Lower lobe of right lung (tissue), 2 donors: ENCODE results near the gene ULK1. TPM values are rescaled to one million over a fixed set of nuclear protein-coding genes. Genes with fewer than 3 reads are reported as not detected.
"Not testable (repeated sequence)": the region's sequence is repeated elsewhere in the genome, so short reads cannot be mapped to it uniquely, and the experiment has no call there.

Source experiments
- ATAC-seq, 2 donors: fragments of 200-7000 bp; cut with Tn5 transposase; one replicate each; pipeline ENCODE4 v1.9.1; 2020 to 2022; ENCODE audit warnings: mild to moderate bottlenecking in 2 of 2, moderate library complexity in 2 of 2
- DNase-seq: peaks from one replicate; pipeline ENCODE4 v3.0.0-alpha.2; 2020
- H3K27ac ChIP-seq: fragments of 200-600 bp; one replicate; pipeline ENCODE4 v1.8.0; 2022
- H3K27me3 ChIP-seq: fragments of 200-600 bp; one replicate; pipeline ENCODE4 v1.8.0; 2022; ENCODE audit warnings: low read depth
- H3K36me3 ChIP-seq: fragments of 200-600 bp; one replicate; pipeline ENCODE4 v1.8.0; 2022; ENCODE audit warnings: mild to moderate bottlenecking
- H3K4me1 ChIP-seq: fragments of 200-600 bp; one replicate; pipeline ENCODE4 v1.8.0; 2022
- H3K4me3 ChIP-seq: fragments of 200-600 bp; one replicate; pipeline ENCODE4 v1.8.0; 2022; ENCODE audit warnings: mild to moderate bottlenecking
- H3K9me3 ChIP-seq: fragments of 200-600 bp; one replicate; pipeline ENCODE4 v1.8.0; 2022
- intact Hi-C: fragments of 100-400 bp; cut with DNase I; formaldehyde crosslinking; loops from one replicate; pipeline ENCODE4 v1.11.0; 2022
- total RNA-seq: library from RNA; stranded (reverse); fragmentation: NEBNext Ultra II Directional; extraction: Animal tissue kit (Norgen Biotek cat#: 25700); gene quantifications from one replicate; pipeline ENCODE4 v1.2.1, GENCODE V29; 2021
- TF ChIP-seq, protein P1 (sequence below): fragments of 200-600 bp; IDR thresholded peaks from one replicate; pipeline ENCODE4 v1.8.0; 2022; ENCODE audit warnings: antibody characterized with exemption, mild to moderate bottlenecking
- donor health status: DM: no; HTN: yes; CAD: no; lungs with severe emphysema.

ULK1 gene
- total RNA-seq, 1 donor from 2014 or later: 32.2 TPM

DNA sequence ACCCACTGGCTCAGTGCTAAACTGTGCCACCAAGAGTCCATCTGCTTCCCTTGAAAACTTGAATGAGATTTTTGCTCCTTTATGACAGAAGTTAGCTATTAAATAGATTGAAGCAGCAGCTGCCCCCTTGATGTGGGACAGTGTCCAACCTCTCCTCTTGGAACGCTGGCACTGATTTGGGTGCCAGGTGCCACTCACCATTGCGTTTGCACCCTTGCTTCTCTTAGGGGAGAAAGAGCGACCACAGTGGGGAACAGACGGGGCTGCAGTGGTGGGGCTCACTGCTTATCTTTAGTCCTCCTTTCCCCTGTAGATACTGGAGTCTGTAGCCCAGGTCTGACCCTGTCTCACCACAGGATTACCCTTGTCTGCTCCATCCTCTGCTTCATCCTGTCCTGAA, 64.7 kb downstream of the ULK1 start:
- no peak overlapping the region for H3K4me3 ChIP-seq
- no peaks in the 10 kb centered on the region for H3K9me3 ChIP-seq
- no peak for ATAC-seq
- peaks cover 24% of the 10 kb centered on the region for H3K4me1 ChIP-seq
- intact Hi-C loops: no loop called here
- peaks cover 16% of the 10 kb centered on the region for H3K36me3 ChIP-seq
- TF ChIP-seq, protein P1, sequence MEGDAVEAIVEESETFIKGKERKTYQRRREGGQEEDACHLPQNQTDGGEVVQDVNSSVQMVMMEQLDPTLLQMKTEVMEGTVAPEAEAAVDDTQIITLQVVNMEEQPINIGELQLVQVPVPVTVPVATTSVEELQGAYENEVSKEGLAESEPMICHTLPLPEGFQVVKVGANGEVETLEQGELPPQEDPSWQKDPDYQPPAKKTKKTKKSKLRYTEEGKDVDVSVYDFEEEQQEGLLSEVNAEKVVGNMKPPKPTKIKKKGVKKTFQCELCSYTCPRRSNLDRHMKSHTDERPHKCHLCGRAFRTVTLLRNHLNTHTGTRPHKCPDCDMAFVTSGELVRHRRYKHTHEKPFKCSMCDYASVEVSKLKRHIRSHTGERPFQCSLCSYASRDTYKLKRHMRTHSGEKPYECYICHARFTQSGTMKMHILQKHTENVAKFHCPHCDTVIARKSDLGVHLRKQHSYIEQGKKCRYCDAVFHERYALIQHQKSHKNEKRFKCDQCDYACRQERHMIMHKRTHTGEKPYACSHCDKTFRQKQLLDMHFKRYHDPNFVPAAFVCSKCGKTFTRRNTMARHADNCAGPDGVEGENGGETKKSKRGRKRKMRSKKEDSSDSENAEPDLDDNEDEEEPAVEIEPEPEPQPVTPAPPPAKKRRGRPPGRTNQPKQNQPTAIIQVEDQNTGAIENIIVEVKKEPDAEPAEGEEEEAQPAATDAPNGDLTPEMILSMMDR: no peak
- H3K27ac ChIP-seq: no peak overlapping the region
- DNase-seq: no peak
- no peaks in the 10 kb centered on the region for H3K27me3 ChIP-seq

DNA sequence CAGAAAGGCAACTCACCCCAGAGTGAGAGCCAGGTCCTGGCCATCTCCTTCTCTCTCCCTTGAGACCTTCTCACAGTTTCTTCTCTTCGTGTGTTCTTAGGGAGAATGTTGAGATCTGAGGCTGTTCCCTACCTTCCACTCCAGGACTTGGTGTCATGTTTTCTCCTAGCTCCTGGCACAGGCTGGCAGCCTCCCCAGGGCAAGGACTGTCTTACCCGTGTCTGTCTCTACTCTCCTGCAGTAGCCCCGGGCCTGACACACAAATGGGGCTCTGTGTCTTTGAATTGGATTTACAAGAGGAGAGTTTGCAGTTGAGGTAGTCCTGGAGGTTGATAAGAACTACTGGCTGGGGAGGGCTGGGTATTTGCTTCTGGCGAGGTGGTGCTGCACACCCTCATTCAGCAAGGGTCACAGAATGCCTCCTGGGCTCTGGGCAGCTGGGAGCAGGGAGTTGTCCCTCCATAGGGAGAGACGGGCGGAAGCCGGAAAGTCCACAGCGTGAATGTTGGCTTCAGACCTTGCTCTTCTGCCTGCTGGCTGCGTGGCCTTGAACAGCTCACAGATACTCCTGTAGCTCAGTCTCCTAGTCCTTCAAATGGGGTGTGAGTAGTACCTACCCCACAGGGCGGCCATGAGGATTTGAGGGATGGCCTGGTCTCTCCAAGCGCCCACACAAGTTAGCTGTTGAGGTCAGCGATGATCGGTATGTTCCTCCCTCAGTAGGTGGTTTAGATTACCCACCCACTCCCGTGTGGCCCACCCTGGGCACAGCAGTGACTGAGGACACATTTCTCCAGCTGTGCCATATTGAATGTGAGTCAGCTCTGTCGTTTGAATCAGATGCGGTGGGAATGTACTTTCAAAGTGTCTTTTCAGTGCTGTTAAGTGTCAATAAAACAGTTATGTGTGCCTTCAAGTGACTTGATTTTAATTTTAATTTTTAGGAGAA, 65.5 kb downstream of the ULK1 start:
- ATAC-seq (no peak), DNase-seq (no peak)
- H3K27me3 ChIP-seq: no peaks in the 10 kb centered on the region
- TF ChIP-seq, protein P1: no peak
- H3K9me3 ChIP-seq: no peaks in the 10 kb centered on the region
- no peak overlapping the region for H3K27ac ChIP-seq
- peaks cover 16% of the 10 kb centered on the region for H3K36me3 ChIP-seq
- H3K4me1 ChIP-seq: peaks cover 24% of the 10 kb centered on the region
- H3K4me3 ChIP-seq: no peak overlapping the region
- intact Hi-C loops: no loop called here

DNA sequence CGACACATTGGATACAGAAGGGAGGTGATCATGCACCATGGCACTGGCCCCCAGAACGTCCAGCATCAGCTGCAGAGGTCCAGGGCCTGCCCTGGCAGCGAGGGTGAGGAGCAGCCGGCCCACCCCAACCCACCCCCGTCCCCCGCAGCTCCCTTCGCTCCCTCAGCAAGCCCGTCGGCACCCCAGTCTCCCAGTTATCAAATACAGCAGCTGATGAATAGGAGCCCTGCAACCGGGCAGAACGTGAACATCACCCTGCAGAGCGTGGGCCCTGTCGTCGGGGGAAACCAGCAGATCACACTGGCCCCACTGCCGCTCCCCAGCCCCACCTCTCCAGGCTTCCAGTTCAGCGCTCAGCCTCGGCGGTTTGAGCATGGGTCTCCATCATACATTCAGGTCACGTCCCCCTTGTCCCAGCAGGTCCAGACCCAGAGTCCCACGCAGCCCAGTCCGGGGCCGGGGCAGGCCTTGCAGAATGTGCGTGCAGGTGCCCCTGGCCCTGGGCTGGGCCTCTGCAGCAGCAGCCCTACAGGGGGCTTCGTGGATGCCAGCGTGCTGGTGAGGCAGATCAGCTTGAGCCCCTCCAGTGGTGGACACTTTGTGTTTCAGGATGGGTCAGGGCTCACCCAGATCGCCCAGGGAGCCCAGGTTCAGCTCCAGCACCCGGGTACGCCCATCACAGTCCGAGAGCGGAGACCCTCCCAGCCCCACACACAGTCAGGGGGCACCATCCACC, 66.3 kb downstream of the ULK1 start:
- H3K4me3 ChIP-seq, intact Hi-C loops, DNase-seq, H3K27me3 ChIP-seq, H3K9me3 ChIP-seq, H3K27ac ChIP-seq: not testable (repeated sequence)
- peak in 1 of 2 donors; percentile 27 for ATAC-seq
- Histone ChIP-seq H3K36me3 (peaks cover 16% of the 10 kb centered on the region), H3K4me1 (peaks cover 29% of the 10 kb centered on the region)

GRCh38 chr12:131961328-131961727, 66.9 kb downstream of the ULK1 start:
- intact Hi-C loops, H3K27me3 ChIP-seq, DNase-seq, ATAC-seq, H3K27ac ChIP-seq, H3K9me3 ChIP-seq, H3K4me3 ChIP-seq: not testable (repeated sequence)
- Histone ChIP-seq H3K36me3 (peaks cover 16% of the 10 kb centered on the region), H3K4me1 (peaks cover 25% of the 10 kb centered on the region)

GRCh38 chr12:131962069-131962468, 67.6 kb downstream of the ULK1 start:
- Histone ChIP-seq H3K4me1 (peaks cover 20% of the 10 kb centered on the region), H3K9me3 (no peaks in the 10 kb centered on the region), H3K27me3 (no peaks in the 10 kb centered on the region), H3K4me3 (no peak overlapping the region), H3K27ac (no peak overlapping the region), H3K36me3 (peaks cover 16% of the 10 kb centered on the region)
- DNase-seq: no peak
- ATAC-seq: no peak
- intact Hi-C loops: no loop called here
- TF ChIP-seq, protein P1: no peak

GRCh38 chr12:131963381-131963780, 69.0 kb downstream of the ULK1 start:
- intact Hi-C loops: no loop called here
- DNase-seq (no peak), ATAC-seq (no peak)
- Histone ChIP-seq H3K27me3 (no peaks in the 10 kb centered on the region), H3K9me3 (no peaks in the 10 kb centered on the region), H3K27ac (no peak overlapping the region), H3K4me3 (no peak overlapping the region), H3K4me1 (peaks cover 11% of the 10 kb centered on the region), H3K36me3 (peaks cover 16% of the 10 kb centered on the region)
- TF ChIP-seq, protein P1: no peak
